Measurements from ENCODE around the gene CPA2.

DNA sequence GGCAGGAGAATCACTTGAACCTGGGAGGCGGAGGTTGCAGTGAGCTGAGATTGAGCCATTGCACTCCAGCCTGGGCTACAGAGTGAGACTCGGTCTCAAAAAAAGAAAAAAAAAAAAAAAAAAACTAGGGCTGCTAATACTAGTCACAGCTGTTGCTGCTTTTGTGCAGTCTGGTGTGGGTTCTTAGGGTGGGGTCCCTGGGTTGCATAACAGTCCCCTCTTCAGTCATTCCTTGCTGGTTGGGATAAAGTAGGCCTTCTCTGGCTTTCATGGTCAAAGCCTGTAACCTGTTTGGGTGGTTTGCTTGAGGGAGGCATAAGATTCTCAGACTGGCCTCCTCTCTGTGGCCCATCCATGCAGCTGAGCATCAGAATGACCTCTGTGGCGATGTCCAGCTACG lies 44.9 kb upstream of the CPA2 start:
- TF ChIP-seq, protein P1, sequence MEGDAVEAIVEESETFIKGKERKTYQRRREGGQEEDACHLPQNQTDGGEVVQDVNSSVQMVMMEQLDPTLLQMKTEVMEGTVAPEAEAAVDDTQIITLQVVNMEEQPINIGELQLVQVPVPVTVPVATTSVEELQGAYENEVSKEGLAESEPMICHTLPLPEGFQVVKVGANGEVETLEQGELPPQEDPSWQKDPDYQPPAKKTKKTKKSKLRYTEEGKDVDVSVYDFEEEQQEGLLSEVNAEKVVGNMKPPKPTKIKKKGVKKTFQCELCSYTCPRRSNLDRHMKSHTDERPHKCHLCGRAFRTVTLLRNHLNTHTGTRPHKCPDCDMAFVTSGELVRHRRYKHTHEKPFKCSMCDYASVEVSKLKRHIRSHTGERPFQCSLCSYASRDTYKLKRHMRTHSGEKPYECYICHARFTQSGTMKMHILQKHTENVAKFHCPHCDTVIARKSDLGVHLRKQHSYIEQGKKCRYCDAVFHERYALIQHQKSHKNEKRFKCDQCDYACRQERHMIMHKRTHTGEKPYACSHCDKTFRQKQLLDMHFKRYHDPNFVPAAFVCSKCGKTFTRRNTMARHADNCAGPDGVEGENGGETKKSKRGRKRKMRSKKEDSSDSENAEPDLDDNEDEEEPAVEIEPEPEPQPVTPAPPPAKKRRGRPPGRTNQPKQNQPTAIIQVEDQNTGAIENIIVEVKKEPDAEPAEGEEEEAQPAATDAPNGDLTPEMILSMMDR (IDR thresholded peaks at IDR 0.05): no peak
- TF ChIP-seq EZH2 (IDR thresholded peaks at IDR 0.05) (no peak), EZH2phosphoT487 (IDR thresholded peaks at IDR 0.05) (no peak)
